Germinal center (tissue), 1 donor: Measurements from ENCODE around the gene CEBPZ.

Source experiments
- DNase-seq: peaks from one replicate; pipeline ENCODE4 v3.0.0; 2012; ENCODE audit warnings: mixed read lengths, low spot score

The CEBPZ gene

GRCh38 chr2:37180006-37180639 is 51.3 kb downstream of the CEBPZ start:
- no peak for DNase-seq

- no peak for DNase-seq
Observed at GRCh38 chr2:37173741-37174140, 57.7 kb downstream of the CEBPZ start.

DNA sequence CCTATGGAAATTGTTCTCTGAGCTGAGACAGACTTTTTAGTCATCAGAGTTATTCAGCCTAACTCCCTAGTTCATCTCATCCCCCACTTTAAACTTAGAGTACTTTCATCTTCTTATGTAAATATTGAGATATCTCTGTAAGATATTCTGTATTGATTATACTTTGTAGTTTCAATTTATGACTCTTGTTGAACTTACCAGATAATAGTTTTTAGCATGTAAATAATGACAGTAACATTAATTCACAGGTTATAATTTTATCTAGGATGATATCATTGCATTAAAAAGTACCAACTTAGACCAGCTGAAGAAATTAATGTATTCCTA is 59.8 kb downstream of the CEBPZ start:
- no peak for DNase-seq

GRCh38 chr2:37168217-37168981 is 63.0 kb downstream of the CEBPZ start:
- DNase-seq = peak; percentile 72

DNA sequence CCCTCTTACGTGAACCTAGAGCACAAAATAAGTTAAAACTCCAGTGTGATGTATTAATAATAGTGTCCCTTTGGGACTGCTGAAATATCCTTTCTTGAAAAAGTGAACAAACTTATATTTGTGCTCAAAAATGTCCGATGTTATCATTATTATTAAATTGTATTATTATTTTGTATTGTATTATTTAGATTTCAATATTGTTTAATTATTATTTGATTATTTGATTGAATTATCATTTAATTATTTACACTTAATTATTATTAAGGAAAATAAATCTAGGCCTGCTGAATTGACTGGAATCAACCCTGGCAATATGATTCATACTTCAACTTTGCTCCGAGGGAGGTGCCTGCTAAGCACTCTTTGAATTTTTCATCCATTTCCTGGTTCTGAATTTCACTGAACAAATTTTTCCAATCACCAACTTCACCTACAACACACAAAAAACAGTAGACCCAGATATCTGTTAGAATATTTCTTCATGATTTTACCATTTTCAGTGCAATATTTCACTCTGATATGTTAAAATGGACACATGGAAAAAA is 63.7 kb downstream of the CEBPZ start:
- no peak for DNase-seq

DNA sequence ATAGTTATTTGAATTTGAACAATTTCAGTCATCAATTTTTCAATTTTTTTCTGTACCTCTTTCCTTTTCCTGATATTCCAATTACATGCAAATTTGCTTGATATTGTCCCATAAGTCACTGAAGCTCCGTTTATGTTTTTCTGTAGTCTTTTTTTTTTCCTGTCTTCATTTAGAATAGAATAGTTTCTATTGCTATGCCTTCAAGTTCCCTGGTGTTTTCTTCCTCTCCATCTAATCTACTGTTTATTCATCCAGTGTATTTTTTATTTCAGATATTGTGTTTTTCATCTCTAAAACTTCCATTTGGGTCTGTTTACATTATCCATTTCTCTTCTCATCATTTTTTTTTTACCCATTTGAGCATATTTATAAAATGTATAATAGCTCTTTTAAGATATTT is 66.6 kb downstream of the CEBPZ start:
- no peak for DNase-seq

DNA sequence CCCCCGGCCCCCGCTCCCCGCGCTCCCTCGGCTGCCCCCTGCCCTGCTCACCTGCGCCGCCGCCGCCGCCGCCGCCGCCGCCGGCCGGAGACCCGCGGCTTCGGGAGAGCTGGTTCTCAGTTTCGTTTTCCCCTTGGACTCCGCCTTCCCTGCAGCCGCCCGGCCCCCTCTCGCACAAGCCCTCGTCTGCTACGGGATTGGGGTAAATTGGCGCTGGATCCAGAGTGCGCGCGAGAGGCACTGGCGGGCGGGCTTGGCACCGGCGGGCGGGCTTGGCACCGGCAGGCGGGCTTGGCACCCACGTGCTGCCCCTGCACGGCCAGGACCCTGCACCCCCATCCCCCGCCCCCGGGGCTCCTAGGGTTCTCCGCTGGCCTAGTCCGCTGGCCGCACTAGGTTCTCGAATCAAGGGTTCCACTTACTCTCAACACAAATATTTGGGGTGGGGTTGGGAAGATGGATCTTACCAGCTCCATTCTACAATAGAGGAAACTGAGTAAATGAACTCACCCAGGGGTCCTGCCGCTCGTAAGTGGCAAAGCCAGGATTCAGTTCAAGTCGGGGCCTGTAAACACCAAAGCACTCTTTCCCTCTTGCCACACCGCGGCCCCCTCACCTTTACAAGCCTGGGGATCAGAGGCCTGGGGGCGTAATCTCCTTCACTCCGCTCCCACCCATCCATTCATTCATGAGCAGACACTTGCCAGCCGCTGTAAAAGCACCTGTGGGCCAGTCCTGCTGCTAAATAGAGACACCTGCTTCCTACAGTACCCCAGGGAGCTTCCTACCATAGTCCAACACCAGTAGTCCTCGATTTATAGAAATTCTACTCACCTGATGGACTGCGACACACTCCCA is 74.3 kb downstream of the CEBPZ start, which contains the start of gene EIF2AK2:
TSS of gene EIF2AK2 (minus strand) at position 124 of the 858 bp plus-strand sequence. CDS start 9,174 bp downstream, outside the sequence.
- DNase-seq = peak; percentile 95

DNA sequence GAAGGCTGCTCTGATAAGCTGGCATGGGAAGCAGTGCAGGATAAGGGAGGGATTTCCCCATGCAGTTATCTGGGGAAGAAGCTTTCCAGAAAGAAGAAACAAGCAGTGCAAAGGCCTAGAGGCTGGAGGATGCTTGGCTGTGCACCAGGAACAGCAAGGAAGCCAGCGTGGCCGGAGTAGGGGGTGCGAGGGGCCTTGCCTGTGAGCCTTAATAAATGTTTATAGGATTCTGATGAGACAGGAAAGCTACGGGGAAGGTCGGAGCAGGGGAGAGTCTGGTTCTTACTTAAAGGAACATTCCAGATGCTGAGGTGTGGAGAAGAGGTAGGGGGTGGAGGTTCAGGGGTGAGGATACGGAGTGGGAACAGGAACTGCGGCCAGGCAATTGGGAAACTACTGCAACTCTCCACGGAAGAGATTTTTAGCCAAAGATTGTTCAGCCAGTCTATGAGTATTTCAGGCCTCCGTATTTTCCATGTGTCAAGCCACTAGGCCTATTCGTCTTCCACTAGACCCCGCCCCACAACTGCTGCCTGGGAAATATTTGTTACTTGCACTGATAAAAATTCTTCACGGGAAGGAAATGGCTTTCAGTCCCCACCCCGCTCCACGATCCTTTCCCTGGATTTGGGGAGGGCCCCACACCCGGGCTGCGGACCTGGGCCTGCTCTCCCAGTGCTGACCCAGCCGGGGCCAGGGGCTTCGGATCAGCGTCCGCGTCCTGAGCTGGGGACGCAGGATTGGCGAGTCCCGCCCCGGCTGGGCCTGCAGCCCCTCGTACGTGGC is 75.1 kb downstream of the CEBPZ start:
- DNase-seq = peak; percentile 18

GRCh38 chr2:37154785-37155184 is 76.6 kb downstream of the CEBPZ start:
- peak; percentile 26 for DNase-seq

GRCh38 chr2:37153224-37153623 is 78.2 kb downstream of the CEBPZ start:
- no peak for DNase-seq
